AG04450 (cell line): Measurements from ENCODE around the gene AHNAK2. TPM values are rescaled to one million over a fixed set of nuclear protein-coding genes. Genes with fewer than 3 reads are reported as not detected.

ENCODE experiments used
- CTCF ChIA-PET: fragments of 300-600, 350-600 bp; formaldehyde crosslinking; extraction: SDS; loops from one replicate; lab custom pipeline; 2022; ENCODE audit warnings: antibody characterized with exemption, inconsistent platforms; lab: Charles Lee
- POLR2A ChIA-PET: fragments of 350-600 bp; formaldehyde crosslinking; extraction: SDS; loops from one replicate; lab custom pipeline; 2021; ENCODE audit warnings: antibody characterized with exemption, inconsistent platforms; lab: Yijun Ruan, JAX
- DNase-seq: peaks from one replicate; pipeline ENCODE4 v3.0.0-alpha.2; 2011; ENCODE audit warnings: low read depth, low spot score
- H3K27ac ChIP-seq: one replicate; pipeline ENCODE4 v1.5.1; 2012; ENCODE audit warnings: low read depth, low read length, control low read depth
- H3K27me3 ChIP-seq: one replicate; pipeline ENCODE4 v1.6.0; 2012; ENCODE audit warnings: low read length; ENCODE audit not compliant: control insufficient read depth, insufficient read depth
- H3K4me3 ChIP-seq: 2 replicates; pipeline ENCODE4 v1.5.1; 2011; ENCODE audit warnings: mild to moderate bottlenecking, low read depth, low read length, control low read depth
- H3K9me3 ChIP-seq: 2 replicates; pipeline ENCODE4 v1.5.1; 2012; ENCODE audit warnings: low read length; ENCODE audit not compliant: control insufficient read depth, insufficient read depth
- polyA plus RNA-seq: library from polyadenylated mRNA; depleted of rRNA; stranded (reverse); fragments of >200 nt; gene quantifications from 2 replicates; pipeline ENCODE4 v1.2.3, GENCODE V29; 2011
- TF ChIP-seq, protein P1 (sequence below): IDR thresholded peaks from 2 replicates; pipeline ENCODE4 v1.5.1; 2011; ENCODE audit warnings: low read depth, low read length, control low read depth, inconsistent platforms

Gene AHNAK2
- polyA plus RNA-seq, 1 experiment = 10.0 TPM

DNA sequence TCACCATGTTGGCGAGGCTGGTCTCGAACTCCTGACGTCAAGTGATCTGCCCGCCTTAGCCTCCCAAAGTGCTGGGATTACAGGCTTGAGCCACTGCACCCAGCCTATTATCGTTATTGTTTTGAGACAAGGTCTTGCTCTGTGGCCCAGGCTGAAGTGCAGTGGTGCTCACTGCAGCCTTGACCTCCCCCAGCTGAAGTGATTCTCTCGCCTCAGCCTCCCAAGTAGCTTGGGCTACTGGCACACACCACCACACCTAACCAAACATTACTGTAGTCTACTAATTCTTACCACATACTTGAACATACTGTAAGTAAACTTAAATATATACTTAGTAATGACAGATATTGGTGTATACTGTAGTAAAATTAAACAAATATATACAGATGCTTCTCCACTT is 47.3 kb upstream of the AHNAK2 start:
- Histone ChIP-seq H3K27ac (peak overlapping the region; percentile 89), H3K4me3 (no peak overlapping the region), H3K27me3 (no peaks in the 10 kb centered on the region), H3K9me3 (peaks cover 4% of the 10 kb centered on the region; the same call in 1 of the 2 replicates)
- DNase-seq = no peak
- POLR2A ChIA-PET = no interaction called here
- TF ChIP-seq, protein P1, sequence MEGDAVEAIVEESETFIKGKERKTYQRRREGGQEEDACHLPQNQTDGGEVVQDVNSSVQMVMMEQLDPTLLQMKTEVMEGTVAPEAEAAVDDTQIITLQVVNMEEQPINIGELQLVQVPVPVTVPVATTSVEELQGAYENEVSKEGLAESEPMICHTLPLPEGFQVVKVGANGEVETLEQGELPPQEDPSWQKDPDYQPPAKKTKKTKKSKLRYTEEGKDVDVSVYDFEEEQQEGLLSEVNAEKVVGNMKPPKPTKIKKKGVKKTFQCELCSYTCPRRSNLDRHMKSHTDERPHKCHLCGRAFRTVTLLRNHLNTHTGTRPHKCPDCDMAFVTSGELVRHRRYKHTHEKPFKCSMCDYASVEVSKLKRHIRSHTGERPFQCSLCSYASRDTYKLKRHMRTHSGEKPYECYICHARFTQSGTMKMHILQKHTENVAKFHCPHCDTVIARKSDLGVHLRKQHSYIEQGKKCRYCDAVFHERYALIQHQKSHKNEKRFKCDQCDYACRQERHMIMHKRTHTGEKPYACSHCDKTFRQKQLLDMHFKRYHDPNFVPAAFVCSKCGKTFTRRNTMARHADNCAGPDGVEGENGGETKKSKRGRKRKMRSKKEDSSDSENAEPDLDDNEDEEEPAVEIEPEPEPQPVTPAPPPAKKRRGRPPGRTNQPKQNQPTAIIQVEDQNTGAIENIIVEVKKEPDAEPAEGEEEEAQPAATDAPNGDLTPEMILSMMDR = no peak
- CTCF ChIA-PET = interaction anchor here (0.9 to 1.6 kb wide), 4 partner anchors 20 to 50 kb away, joined by 3 to 4 read pairs (median 3); no protein-coding TSS in a partner anchor

DNA sequence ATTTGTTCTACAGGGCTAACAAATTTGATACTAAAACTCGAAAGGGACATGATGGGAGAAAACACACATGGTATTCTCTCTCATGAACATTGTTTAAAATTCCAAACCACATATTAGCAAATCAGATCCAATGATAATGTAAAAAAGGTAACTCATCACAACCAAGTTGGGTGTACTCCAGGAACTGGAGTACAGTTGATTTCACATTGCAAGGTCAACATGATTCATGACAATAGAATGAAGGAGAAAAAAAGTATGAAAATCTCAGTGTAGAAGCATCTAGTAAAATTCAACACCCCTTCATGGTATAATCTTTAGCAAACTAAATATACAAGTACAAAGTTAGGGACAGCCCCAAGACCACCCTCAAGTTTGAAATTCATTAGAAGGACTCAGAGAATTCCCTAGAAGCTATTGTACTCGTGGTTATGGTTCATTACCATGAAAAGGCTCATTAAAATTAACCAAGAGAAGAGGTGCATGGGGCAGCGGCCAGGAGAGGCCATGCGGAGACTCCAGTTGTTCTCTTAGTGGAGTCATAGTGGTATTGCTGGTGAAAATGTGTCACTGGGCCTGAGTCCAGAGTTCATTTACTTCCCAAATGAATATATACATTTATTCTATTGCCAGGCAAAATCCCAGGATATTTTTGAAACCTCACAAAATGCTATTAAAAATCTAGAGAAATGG is 45.8 kb upstream of the AHNAK2 start:
- ChIA-PET CTCF (interaction anchor here (1.1 to 1.6 kb wide), 4 partner anchors 21 to 63 kb away, joined by 3 to 4 read pairs (median 4); no protein-coding TSS in a partner anchor), POLR2A (no interaction called here)
- TF ChIP-seq, protein P1 = no peak
- H3K9me3 ChIP-seq = peaks cover 4% of the 10 kb centered on the region; the same call in 1 of the 2 replicates
- peak overlapping the region; percentile 89 for H3K27ac ChIP-seq
- no peak overlapping the region for H3K4me3 ChIP-seq
- no peaks in the 10 kb centered on the region for H3K27me3 ChIP-seq
- no peak for DNase-seq

GRCh38 chr14:105023144-105023543 is 45.0 kb upstream of the AHNAK2 start:
- Histone ChIP-seq H3K27me3 (no peaks in the 10 kb centered on the region), H3K9me3 (peaks cover 4% of the 10 kb centered on the region; the same call in 1 of the 2 replicates), H3K4me3 (no peak overlapping the region), H3K27ac (no peak overlapping the region)
- TF ChIP-seq, protein P1 = no peak
- POLR2A ChIA-PET = no interaction called here
- no peak for DNase-seq
- CTCF ChIA-PET = interaction anchor here (0.7 to 1.4 kb wide), 3 partner anchors 23 to 196 kb away, joined by 3 to 6 read pairs (median 4); no protein-coding TSS in a partner anchor

GRCh38 chr14:105022276-105022670 is 44.1 kb upstream of the AHNAK2 start:
- Histone ChIP-seq H3K4me3 (peak overlapping the region; percentile 82), H3K27ac (no peak overlapping the region), H3K9me3 (peaks cover 4% of the 10 kb centered on the region; the same call in 1 of the 2 replicates), H3K27me3 (no peaks in the 10 kb centered on the region)
- CTCF ChIA-PET = interaction anchor here (1.4 kb wide), 1 partner anchor 64 kb away, joined by 3 read pairs; no protein-coding TSS in a partner anchor
- POLR2A ChIA-PET = interaction anchor here (0.7 kb wide), 1 partner anchor 22 kb away, joined by 5 read pairs; no protein-coding TSS in a partner anchor
- TF ChIP-seq, protein P1 = no peak
- DNase-seq = no peak

DNA sequence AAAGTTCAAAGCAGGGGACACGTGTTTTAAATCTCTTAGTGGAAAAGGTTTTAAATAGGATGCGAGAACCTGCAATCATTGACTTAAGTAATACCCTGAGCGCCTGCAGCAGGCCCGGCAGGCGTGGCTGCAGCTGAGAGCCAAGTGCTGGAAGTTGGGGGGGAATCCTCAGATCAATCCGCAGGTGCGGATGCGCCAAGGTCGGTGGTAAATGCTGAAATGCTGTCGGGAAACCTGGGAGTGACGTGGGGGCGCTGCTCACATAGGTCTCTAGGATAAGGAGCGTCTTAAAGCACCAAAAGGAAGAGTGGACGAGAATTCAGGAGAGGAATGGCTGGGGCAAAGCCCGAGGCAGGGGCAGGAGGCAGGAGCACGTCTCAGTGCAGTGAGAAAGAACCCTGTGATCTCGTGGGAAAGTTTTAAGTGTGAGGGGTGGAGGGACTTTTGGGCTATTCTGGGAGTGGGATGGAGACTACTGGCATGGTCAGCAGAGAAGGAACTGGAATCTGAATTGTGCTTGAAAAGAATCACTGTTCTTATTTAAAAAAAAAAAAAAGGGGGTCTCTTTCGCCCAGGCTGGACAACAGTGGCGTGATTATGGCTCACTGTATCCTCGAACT is 43.6 kb upstream of the AHNAK2 start:
- ChIA-PET POLR2A (interaction anchor here (0.7 to 1.2 kb wide), 2 partner anchors 22 to 33 kb away, joined by 4 to 5 read pairs; no protein-coding TSS in a partner anchor), CTCF (no interaction called here)
- DNase-seq = no peak

More for the DNA sequence above, 43.6 kb upstream of the AHNAK2 start:
- H3K27ac ChIP-seq = peak overlapping the region; percentile 82
- H3K9me3 ChIP-seq = peaks cover under 1% of the 10 kb centered on the region; the same call in 1 of the 2 replicates
- no peaks in the 10 kb centered on the region for H3K27me3 ChIP-seq
- H3K4me3 ChIP-seq = peak overlapping the region; percentile 82
- TF ChIP-seq, protein P1 = 0 out of 2 replicates have a peak, but pooled peaks have one; percentile 5
